GM18858 (cell line): Measurements from ENCODE around the gene FOXP1.
"Not testable (repeated sequence)": the region's sequence is repeated elsewhere in the genome, so short reads cannot be mapped to it uniquely, and the experiment has no call there.

Source experiments
- ATAC-seq: cut with Tn5 transposase; IDR thresholded peaks from one replicate; pipeline ENCODE4 v1.9.1; 2021; ENCODE audit not compliant: unreplicated experiment

Gene FOXP1

GRCh38 chr3:71001303-71001830 is 582.2 kb downstream of the FOXP1 start:
- ATAC-seq: no peak

GRCh38 chr3:71000483-71000882 is 583.0 kb downstream of the FOXP1 start:
- no peak for ATAC-seq

GRCh38 chr3:70999730-71000129 is 583.8 kb downstream of the FOXP1 start:
- ATAC-seq: no peak

- ATAC-seq: no peak
These were observed 587.4 kb downstream of the FOXP1 start for GRCh38 chr3:70996082-70996481.

- no peak for ATAC-seq
These were observed 588.9 kb downstream of the FOXP1 start for GRCh38 chr3:70994644-70995043.

GRCh38 chr3:70992562-70993204 is 590.8 kb downstream of the FOXP1 start:
- ATAC-seq: no peak

- no peak for ATAC-seq
These were observed 591.4 kb downstream of the FOXP1 start for GRCh38 chr3:70992131-70992530.

- ATAC-seq: no peak
These were observed 592.8 kb downstream of the FOXP1 start for GRCh38 chr3:70990723-70991122.

- ATAC-seq: no peak
These were observed 593.3 kb downstream of the FOXP1 start for GRCh38 chr3:70990185-70990584.

GRCh38 chr3:70989174-70989573 is 594.4 kb downstream of the FOXP1 start:
- no peak for ATAC-seq

GRCh38 chr3:70988111-70988510 is 595.4 kb downstream of the FOXP1 start:
- no peak for ATAC-seq

GRCh38 chr3:70985572-70985971 is 598.0 kb downstream of the FOXP1 start:
- no peak for ATAC-seq

- no peak for ATAC-seq
These were observed 598.6 kb downstream of the FOXP1 start for GRCh38 chr3:70984776-70985482.

- peak; percentile 73 for ATAC-seq
These were observed 600.8 kb downstream of the FOXP1 start for GRCh38 chr3:70982700-70983140.

- no peak for ATAC-seq
These were observed 601.2 kb downstream of the FOXP1 start for GRCh38 chr3:70982284-70982683.

- no peak for ATAC-seq
These were observed 602.2 kb downstream of the FOXP1 start for GRCh38 chr3:70981231-70981880.

- ATAC-seq: no peak
These were observed 602.8 kb downstream of the FOXP1 start for GRCh38 chr3:70980646-70981170.

GRCh38 chr3:70979983-70980645 is 603.4 kb downstream of the FOXP1 start:
- ATAC-seq: no peak

- no peak for ATAC-seq
These were observed 605.8 kb downstream of the FOXP1 start for GRCh38 chr3:70977712-70978111.

GRCh38 chr3:70975981-70976380 is 607.5 kb downstream of the FOXP1 start:
- ATAC-seq: not testable (repeated sequence)

GRCh38 chr3:70974747-70975146 is 608.8 kb downstream of the FOXP1 start:
- no peak for ATAC-seq
